ENCODE results near the gene ZNF319.

The ZNF319 gene

DNA sequence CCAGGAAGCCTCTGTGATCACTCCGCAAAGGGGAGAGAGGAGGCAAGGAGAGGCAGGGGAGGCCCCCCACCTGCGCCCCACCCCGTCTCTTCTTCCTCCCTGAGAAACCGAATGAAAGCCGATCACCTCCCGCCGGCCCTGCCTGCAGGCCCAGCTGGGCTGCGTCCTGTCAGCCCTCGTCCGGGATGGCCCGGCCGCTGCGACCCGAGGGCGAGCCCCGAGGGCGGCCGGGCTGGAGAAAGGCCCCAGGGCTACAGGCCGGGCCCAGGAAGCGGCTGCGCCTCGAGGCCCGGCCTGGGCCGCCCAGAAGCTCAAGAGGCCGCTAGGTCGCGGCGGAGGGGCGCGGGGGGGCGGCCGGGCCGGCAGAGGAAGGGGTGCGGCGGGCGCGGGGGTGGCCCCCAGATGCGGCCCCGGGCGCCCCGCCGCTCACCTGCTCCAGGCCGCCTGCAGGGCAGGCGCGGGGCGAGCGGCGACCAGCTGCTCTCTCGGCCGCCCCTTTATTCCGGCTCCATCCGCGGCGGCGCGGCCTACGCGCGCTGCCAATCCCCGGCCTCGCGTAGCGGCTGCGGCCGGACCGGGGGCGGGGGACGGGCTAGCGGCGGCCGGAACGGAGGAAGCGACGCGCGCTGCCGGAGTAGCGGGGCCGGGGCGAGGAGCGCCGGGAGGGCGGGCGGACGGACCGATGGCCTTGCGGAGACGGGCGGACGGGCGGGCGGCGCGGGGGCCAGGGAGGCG is at the start of gene ZNF319:
Gene ZNF319 (minus strand): TSS at position 702 of the 735 bp plus-strand sequence. CDS start 2,407 bp downstream, outside the sequence.
- no peak for DNase-seq (ENCODE audit: low read depth in 2 of 2)

GRCh38 chr16:58049232-58050185 is 49.0 kb upstream of the ZNF319 start:
- DNase-seq (ENCODE audit: low read depth in 2 of 2) = no peak

GRCh38 chr16:58048494-58049231 is 48.2 kb upstream of the ZNF319 start:
- DNase-seq (ENCODE audit: low read depth in 2 of 2) = no peak

GRCh38 chr16:58047557-58048348 is 47.3 kb upstream of the ZNF319 start:
- no peak for DNase-seq (ENCODE audit: low read depth in 2 of 2)

DNA sequence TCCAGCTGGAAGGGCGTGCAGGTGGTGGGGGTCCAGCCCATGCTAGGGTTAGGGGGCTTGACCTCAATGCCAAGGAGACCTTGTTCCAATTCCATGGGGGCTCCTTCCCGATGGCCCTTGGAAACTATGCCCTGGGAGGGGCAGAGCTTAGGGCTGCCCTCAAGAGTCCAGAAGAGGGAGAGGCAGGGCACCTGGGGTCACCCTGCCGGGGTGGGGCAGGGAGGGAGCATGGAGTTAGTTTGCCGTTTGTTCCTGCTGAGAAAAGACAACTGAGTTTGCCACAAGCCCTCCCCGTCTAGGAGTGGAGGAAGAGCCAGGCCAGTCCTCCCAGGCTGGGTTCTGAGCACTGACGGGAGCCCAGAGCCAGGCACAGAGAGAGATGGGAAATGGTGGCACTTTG is 46.5 kb upstream of the ZNF319 start:
- no peak for DNase-seq (ENCODE audit: low read depth in 2 of 2)

DNA sequence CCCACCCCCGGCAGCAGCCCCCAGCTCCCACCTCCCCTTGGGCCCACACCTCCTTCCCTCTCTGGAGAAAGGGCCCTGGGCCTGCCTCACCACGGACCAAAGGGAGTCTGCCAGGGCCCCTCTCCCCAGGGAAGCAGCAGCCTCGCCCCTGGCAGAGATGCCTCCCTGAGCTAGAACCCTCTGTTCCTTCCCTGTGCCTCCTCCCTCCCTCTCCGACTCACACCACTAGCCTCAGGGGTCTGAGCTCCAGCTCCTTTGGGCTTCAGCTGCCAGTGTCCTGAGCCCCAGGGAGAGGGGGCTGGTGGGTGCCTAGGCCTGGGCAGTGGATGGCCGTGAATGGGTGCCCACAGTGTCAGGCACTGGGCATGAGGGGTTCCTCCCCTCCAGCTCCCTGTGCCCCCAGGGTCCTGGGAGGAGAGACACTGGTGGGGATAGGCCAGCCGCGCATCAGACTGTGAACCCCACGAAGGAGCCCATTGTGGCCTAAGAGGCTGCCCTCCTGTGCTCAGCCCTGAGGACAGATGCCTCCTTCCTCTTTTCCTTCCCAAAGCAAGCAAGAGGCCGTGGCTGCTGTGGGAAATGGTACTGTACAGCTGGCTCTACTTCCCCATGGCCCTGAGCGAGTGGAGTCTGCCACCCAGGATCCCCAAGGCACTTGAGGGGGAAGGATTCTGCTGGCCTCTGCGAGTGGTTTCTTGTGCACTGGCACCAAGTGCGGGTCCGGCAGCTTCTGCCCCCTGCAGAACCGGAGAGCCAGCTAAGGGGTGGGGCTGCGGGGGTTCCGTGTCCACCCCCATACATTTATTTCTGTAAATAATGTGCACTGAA is 45.8 kb upstream of the ZNF319 start:
- no peak for DNase-seq (ENCODE audit: low read depth in 2 of 2)

DNA sequence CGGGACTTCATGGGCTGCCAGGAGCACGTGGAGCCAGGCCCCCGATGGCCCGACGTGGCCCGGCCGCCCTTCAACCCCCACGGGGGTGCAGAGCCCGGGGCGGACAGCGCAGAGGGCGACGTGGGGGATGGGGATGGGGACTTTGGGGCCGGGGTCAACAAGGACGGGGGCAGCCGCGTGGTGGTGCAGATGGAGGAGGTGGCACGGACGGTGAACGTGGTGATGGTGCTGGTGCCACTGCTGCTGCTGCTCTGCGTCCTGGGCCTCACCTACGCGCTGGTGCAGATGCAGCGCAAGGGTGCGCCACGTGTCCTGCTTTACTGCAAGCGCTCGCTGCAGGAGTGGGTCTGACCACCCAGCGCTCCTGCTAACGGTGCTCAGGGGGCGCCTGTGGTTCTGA is 44.6 kb upstream of the ZNF319 start:
- DNase-seq (ENCODE audit: low read depth in 2 of 2) = no peak

GRCh38 chr16:58044266-58045019 is 44.0 kb upstream of the ZNF319 start:
- DNase-seq (ENCODE audit: low read depth in 2 of 2) = no peak

DNA sequence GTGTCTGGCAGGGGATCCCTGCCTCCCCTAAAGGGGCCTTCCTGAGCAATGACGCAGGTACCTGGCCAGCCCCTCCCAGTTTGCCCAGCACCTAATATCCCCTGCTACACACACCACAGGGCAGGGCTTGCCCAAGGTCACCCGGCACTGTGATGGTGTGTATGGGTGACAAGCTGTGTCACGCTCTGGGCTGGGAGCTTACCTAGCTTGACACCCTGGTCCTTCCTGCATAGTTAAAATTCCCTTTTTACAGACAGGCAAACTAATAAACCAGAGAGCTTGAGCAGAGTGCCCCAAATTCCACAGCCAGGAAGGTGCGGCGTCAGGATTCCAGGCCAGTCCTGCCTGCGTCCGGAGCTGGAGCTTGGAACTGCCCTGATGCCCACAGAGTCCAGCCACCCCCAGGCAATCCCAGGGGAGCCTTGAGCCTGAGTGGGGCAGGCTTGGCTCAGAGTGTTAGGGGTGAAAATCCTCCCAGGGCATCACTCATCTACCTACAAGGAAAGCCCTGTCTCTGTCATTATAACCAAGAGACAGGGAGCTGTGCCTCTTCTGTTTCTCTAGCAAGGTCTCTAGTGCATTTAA is 43.2 kb upstream of the ZNF319 start:
- no peak for DNase-seq (ENCODE audit: low read depth in 2 of 2)

GRCh38 chr16:58042886-58043515 is 42.5 kb upstream of the ZNF319 start:
- no peak for DNase-seq (ENCODE audit: low read depth in 2 of 2)

DNA sequence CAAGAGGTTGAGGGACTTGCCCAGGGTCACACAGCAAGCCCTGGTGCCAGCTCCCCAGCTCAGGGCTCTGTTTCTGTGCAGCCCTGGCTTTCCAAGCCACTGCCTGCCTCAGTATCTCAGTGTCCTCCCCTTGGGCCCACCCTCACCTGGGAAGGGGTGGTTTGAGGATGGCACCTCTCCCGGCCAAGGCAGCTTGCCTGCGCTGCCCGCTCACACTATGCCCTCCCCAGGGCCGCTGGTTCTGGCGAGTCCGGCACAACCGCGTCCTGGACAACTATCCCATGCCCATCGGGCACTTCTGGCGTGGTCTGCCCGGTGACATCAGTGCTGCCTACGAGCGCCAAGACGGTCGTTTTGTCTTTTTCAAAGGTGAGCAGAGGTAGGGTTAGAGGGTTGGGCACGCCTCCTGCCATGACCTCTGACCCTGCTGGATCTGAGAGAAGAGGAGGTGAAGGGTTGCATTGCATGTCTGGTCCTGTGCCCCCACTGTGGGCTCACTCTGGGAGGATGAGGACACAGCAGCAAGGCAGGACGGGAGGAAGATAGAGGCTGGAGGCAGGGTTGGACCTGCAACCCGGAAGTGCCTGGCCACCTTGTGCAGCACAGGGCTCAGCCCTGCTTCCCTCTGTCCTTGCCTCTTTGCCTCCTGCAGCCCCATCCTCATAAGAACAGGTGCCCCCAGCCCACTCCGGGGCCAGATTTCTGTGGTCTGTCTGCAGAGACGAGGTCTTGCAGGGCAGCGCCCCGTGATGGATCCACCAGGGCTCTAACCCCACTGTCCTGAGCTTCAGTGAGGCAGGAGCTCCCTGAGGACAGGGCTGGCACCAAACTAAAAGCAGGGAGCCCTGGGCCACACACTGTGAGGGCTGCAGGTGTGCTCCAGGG is 41.8 kb upstream of the ZNF319 start:
- no peak for DNase-seq (ENCODE audit: low read depth in 2 of 2)

GRCh38 chr16:58041628-58041955 is 41.1 kb upstream of the ZNF319 start:
- no peak for DNase-seq (ENCODE audit: low read depth in 2 of 2)

- DNase-seq (ENCODE audit: low read depth in 2 of 2) = no peak
These were observed 40.6 kb upstream of the ZNF319 start for GRCh38 chr16:58040945-58041627.

DNA sequence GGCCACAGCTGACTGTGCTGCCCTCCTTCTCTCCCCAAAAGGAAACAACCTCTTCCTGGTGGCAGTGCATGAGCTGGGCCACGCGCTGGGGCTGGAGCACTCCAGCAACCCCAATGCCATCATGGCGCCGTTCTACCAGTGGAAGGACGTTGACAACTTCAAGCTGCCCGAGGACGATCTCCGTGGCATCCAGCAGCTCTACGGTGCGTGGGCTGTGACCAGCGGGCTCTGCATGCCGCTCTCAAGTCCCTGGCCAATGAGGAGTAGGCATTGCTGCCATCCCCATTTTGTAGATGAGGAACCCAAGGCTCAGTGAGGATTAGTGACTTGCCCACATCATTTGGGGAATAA is 40.0 kb upstream of the ZNF319 start:
- DNase-seq (ENCODE audit: low read depth in 2 of 2) = no peak

DNA sequence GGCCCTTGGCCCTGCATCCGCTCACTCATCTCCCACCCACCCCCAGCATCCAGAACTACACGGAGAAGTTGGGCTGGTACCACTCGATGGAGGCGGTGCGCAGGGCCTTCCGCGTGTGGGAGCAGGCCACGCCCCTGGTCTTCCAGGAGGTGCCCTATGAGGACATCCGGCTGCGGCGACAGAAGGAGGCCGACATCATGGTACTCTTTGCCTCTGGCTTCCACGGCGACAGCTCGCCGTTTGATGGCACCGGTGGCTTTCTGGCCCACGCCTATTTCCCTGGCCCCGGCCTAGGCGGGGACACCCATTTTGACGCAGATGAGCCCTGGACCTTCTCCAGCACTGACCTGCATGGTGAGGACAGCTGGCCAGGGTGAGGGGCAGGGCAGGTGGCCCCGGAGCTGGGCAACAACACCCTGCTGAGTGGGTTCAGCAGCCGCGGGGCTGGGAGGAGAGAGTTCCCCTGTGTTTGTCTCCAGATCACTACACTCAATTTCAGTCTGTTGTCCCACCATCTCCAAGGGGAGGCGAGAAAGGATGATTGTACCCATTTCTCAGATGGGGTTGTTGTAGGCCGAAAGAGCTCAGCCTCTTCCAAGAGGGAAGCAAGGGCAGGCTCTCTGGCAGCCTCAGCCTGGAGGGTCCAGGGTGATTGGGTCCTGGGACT is 39.5 kb upstream of the ZNF319 start:
- DNase-seq (ENCODE audit: low read depth in 2 of 2) = no peak

GRCh38 chr16:58038219-58038641 is 37.8 kb upstream of the ZNF319 start:
- no peak for DNase-seq (ENCODE audit: low read depth in 2 of 2)

Data from stimulated activated CD8-positive, alpha-beta memory T cell treated with anti-CD3 and anti-CD28 coated beads, Interleukin-15, amount 100 ng/mL, for 48 hours (primary cell).